NCI-H460 (cell line): ENCODE measurements around the gene BRIP1. TPM values are rescaled to one million over a fixed set of nuclear protein-coding genes. Genes with fewer than 3 reads are reported as not detected.
"Not testable (repeated sequence)": the region's sequence is repeated elsewhere in the genome, so short reads cannot be mapped to it uniquely, and the experiment has no call there.

ENCODE experiments used
- DNase-seq: peaks from one replicate; pipeline ENCODE4 v3.0.0-alpha.2; 2016; ENCODE audit warnings: low read depth; ENCODE audit errors: extremely low read depth
- polyA plus RNA-seq: library from polyadenylated mRNA; depleted of rRNA; stranded (reverse); fragments of >200 nt; gene quantifications from 2 replicates; pipeline ENCODE4 v1.2.3, GENCODE V29; 2014; cell fraction: nucleus; rRNA removed
- total RNA-seq: library from RNA; depleted of rRNA; stranded (reverse); fragments of >200 nt; shearing (Covaris generic); gene quantifications from 2 replicates; pipeline ENCODE4 v1.2.3, GENCODE V29; 2014; rRNA removed

Gene BRIP1
- 4.8 and 4.9 TPM in 2 replicates for total RNA-seq
- polyA plus RNA-seq, result 14.0 and 18.3 TPM in 2 replicates

GRCh38 chr17:61862975-61863800, at the start of gene BRIP1:
Gene BRIP1, minus strand, starts transcription at chr17:61863528. Its CDS starts 1,989 bp downstream, at chr17:61861539.
- DNase-seq, result peak; percentile 93

GRCh38 chr17:61908292-61909037, 45.1 kb upstream of the BRIP1 start:
- no peak for DNase-seq

GRCh38 chr17:61907361-61907760, 44.0 kb upstream of the BRIP1 start:
- no peak for DNase-seq

GRCh38 chr17:61904094-61904710, 40.9 kb upstream of the BRIP1 start:
- DNase-seq, result no peak

- DNase-seq, result no peak
Measured at GRCh38 chr17:61903251-61903650, 39.9 kb upstream of the BRIP1 start.

- no peak for DNase-seq
Measured at GRCh38 chr17:61897548-61898180, 34.3 kb upstream of the BRIP1 start.

- no peak for DNase-seq
Measured at GRCh38 chr17:61895391-61895790, 32.1 kb upstream of the BRIP1 start.

- not testable (repeated sequence) for DNase-seq
Measured at GRCh38 chr17:61894310-61894709, 31.0 kb upstream of the BRIP1 start.

- DNase-seq, result not testable (repeated sequence)
Measured at GRCh38 chr17:61887733-61888132, 24.4 kb upstream of the BRIP1 start.

- DNase-seq, result not testable (repeated sequence)
Measured at GRCh38 chr17:61885865-61886264, 22.5 kb upstream of the BRIP1 start.

- DNase-seq, result no peak
Measured at GRCh38 chr17:61884864-61885263, 21.5 kb upstream of the BRIP1 start.

GRCh38 chr17:61880589-61881102, 17.3 kb upstream of the BRIP1 start:
- no peak for DNase-seq

GRCh38 chr17:61878984-61879612, 15.8 kb upstream of the BRIP1 start:
- no peak for DNase-seq

GRCh38 chr17:61878520-61878919, 15.2 kb upstream of the BRIP1 start:
- no peak for DNase-seq

- DNase-seq, result no peak
Measured at GRCh38 chr17:61877837-61878236, 14.5 kb upstream of the BRIP1 start.

GRCh38 chr17:61875804-61876203, 12.5 kb upstream of the BRIP1 start:
- no peak for DNase-seq

- DNase-seq, result no peak
Measured at GRCh38 chr17:61875285-61875684, 12.0 kb upstream of the BRIP1 start.

- DNase-seq, result no peak
Measured at GRCh38 chr17:61874075-61874474, 10.7 kb upstream of the BRIP1 start.

- DNase-seq, result no peak
Measured at GRCh38 chr17:61872099-61872498, 8.8 kb upstream of the BRIP1 start.

GRCh38 chr17:61869138-61869537, 5.8 kb upstream of the BRIP1 start:
- DNase-seq, result no peak
